GM12801 (cell line): ENCODE data around the gene PPDPF.

ENCODE experiments used
- TF ChIP-seq, protein P1 (sequence below): IDR thresholded peaks from one replicate; pipeline ENCODE4 v1.5.1; 2011; ENCODE audit warnings: control low read depth; ENCODE audit not compliant: insufficient read length; ENCODE audit errors: extremely low read depth

PPDPF gene

DNA sequence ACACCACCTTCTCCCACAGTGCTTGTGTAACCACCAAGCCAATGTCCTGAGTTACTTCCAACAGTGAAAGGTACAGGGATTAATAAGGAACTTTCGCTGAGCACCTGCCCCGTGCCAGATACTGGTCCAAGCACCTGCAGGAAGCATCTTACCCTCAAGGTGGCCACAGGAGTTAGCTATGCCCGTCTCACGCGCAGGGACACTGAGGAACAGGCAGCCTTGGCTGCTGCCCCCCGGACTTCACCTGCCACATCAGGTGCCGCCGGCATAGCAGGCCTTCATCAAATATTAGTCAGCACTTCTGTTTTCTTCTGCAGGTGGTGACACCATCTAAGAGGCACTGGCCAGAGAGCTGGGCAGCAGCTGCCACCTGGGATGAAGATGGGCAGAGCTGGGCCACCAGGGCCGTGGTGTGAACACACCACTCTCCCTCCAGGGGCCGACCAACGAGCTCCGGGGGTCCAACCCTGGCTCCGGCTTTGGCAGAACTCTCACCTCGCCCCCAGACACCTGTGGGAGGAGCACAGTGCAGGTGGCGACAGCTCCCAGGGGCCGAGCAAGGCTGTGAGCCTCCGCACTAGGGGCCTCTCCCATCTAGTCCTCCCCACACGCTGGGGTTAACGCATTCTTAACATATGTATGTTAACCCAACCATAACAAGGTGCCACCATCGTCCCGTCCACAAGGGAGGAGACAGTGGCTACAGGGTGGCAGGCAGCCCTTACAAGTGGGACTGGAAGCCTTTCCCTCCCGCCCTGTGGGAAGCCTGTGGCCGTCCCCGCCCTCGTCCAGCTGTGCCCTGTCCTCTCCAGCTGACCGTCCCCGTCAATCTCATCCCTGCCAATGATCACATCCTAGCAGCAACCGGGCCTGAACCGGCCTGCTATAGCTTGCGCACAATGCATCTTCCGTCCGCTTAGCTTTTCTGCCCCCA, 2.9 kb upstream of the PPDPF start:
- TF ChIP-seq, protein P1, sequence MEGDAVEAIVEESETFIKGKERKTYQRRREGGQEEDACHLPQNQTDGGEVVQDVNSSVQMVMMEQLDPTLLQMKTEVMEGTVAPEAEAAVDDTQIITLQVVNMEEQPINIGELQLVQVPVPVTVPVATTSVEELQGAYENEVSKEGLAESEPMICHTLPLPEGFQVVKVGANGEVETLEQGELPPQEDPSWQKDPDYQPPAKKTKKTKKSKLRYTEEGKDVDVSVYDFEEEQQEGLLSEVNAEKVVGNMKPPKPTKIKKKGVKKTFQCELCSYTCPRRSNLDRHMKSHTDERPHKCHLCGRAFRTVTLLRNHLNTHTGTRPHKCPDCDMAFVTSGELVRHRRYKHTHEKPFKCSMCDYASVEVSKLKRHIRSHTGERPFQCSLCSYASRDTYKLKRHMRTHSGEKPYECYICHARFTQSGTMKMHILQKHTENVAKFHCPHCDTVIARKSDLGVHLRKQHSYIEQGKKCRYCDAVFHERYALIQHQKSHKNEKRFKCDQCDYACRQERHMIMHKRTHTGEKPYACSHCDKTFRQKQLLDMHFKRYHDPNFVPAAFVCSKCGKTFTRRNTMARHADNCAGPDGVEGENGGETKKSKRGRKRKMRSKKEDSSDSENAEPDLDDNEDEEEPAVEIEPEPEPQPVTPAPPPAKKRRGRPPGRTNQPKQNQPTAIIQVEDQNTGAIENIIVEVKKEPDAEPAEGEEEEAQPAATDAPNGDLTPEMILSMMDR: no peak

DNA sequence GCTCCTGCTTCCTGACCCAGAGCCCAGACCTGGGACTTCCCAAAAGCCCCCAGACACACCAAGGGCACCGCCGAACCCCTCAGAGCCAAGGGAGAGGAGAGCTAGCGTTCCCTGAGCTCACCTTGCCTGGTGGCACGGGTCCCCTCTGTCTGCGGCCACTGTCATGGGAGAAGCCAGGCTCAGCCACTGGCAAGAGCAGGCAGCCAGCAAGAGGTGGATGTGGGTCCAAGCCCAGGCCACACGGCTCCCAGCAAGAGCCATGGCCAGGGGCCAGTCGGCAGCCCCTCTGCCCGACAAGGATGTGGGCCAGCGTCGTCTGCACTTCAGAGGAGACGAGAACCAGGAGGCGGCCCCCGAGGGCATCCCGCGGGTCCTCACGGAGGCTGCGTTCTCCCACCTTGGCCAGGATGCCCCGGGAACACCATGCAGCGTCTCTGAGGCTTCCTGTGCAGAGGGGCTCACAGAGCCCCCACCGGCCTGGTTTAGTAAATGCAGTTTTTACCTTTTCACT, 2.2 kb upstream of the PPDPF start:
- TF ChIP-seq, protein P1: no peak

DNA sequence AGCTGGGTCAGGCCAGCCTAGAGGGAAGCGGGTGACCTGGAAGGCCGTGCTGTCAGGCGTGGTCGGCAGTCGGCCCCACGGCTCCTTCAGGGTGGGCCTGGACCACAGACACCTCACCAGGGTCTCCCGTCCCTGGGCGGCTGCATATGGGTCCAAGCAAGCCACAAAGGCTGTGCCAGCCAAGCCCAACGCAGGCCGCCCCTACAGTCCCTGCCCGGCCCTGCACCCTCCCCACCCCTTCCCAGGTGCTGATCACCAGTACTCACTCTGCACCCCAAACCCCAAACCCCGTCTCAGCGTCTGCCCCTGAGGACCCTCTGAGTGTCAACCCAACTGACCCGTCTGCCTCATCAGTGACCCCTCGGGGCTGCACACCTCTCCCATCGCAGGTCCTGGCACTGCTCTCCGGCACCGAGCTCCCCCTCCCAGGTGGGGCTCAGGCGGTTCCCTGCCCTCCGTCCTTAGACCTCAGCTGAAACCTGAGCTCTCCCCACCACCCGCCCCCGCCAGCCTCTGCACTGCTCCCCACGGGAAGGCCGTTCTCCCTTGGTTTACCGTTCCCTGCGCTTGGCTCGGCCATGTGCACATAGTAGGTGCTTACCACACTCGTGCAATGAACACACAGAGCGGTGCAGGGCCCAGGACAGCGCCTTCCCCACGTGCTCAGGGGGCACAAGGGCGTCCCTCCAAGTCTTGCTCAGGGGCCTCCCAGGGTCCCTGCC, 1.5 kb upstream of the PPDPF start:
- TF ChIP-seq, protein P1: no peak

DNA sequence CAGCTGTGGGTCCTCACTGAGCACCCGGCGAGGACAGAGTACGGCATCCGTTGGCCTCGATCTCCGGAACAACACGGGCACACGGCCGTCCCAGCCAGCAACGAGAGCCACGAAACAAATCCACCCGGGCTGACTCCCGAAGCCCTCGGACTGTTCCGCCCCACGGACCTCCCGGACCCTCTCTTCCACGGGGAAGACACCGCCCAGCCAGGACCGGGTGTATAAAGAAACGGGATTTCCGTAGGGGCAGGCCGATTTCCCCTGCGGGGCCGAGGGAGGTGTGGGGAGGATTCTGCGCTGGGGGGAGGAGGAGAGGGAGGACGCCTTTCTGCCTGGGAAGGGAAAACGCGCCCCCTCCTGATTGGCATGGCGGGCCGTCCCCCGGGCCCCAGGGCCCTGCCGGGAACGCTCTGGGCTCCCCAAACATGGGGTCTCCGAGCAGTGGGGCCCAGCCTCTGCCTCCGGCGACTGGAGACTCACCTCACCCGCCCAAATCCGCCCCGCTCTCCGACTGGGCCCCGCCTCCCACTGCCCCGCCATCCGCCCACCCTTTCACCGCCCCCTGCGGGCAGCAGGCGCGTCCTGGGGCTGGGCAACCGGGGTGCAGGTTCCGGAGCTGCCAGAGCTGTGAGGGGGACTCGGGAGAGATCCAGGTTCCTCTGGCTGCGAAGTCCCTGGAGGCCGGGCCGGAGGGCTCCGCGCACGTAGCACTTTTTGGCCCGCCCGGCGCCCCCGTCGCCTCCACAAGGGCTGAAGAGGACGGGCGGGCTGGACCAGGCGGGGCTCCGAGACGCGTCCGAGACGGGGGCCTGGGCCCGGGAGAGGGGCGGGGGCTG, 679 bp upstream of the PPDPF start:
- TF ChIP-seq, protein P1: no peak

DNA sequence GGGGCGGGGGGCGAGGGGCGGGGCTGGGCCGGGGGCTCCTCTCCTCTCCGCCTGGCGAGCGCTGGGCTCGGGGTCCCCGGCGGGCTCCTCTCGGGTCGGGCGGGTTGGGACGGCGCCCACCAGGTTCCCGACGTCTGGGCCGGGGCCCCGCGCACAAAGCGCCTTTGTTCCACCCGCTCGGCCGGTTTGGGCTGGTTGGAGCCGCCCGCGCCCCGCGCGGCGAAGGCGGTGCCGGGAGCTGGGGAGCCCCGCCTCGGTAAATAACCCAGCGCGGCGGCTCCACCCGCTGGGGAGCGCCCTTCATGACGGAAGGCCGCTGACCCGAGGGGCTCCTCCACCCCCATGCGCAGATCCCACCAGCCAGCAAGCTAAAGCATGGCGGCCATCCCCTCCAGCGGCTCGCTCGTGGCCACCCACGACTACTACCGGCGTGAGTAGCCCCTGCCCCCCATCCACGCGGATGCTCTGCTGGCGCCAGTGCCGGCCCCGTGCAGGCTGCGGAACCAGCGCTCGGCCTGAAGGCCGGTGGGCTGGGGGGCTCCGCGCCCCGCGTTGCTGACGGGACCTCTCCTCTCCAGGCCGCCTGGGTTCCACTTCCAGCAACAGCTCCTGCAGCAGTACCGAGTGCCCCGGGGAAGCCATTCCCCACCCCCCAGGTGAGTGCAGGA, 503 bp downstream of the PPDPF start:
- TF ChIP-seq, protein P1: no peak

DNA sequence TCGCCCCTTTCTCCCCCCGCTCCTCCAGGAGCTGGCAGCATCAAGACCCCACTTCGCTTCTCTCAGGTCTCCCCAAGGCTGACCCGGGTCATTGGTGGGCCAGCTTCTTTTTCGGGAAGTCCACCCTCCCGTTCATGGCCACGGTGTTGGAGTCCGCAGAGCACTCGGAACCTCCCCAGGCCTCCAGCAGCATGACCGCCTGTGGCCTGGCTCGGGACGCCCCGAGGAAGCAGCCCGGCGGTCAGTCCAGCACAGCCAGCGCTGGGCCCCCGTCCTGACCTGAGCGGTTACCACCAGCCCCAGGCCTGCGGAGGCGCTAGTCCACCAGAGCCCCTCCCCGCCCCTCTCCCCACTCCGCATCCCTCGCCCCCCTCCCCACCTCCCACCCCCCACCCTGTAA, 1.0 kb downstream of the PPDPF start:
- TF ChIP-seq, protein P1: no peak
